Measurements from ENCODE around the gene WWOX. TPM values are rescaled to one million over a fixed set of nuclear protein-coding genes. Genes with fewer than 3 reads are reported as not detected.

WWOX gene
- total RNA-seq, 1 experiment from 2014 or later = 15.6 TPM

DNA sequence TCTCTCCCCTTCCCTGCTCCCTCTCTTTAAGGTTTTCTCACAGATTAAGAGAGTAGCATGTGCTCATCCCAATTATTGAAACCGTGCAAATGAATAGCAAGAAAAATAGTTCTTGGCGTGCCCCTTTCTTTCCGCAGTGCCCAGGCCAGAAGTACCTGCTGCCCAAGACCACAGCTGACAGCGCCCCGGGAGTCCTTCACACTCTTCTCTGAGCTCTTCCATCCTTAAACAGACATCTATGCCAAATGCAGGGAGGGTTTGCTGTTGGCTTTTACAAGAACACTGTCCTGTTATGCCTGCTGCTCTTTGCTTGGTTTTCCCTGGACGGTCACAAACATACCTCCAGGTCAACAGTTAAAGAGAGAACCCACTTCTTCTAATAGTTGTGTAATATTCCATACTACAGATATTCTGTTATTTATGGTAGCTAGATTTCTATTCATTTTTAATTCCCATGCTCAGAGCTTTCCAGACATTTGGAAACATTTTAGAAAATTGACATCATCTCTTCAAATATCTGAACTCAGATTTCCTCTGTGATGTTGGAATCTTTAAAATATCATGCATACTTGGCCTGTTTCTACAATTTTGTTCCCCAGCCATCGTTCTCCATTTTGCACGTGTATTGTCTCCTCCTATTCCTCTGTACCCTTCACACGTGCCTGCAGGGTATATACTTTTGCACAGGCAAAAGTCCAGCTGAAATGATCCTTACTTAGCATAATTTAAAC, 416.7 kb downstream of the WWOX start:
- Histone ChIP-seq H3K56ac (ENCODE audit: insufficient read length, low read depth, low read length) (no peak overlapping the region), H3K79me2 (ENCODE audit: insufficient read depth, low read length) (no peaks in the 10 kb centered on the region), H2BK20ac (ENCODE audit: low read depth, low read length, poor library complexity, severe bottlenecking) (no peak overlapping the region), H4K91ac (ENCODE audit: insufficient read length, low read depth, low read length) (no peak overlapping the region), H3K23me2 (ENCODE audit: insufficient read length, low read depth, low read length, poor library complexity, severe bottlenecking) (no peaks in the 10 kb centered on the region), H3K9ac (ENCODE audit: extremely low read depth, insufficient read length, low read length) (no peak overlapping the region), H3K4ac (ENCODE audit: low read depth, low read length) (no peak overlapping the region), H3K23ac (ENCODE audit: insufficient read length, low read depth, low read length) (no peak overlapping the region), H3K79me1 (ENCODE audit: insufficient read depth, low read depth, low read length, poor library complexity, severe bottlenecking) (no peaks in the 10 kb centered on the region), H4K8ac (replicated peaks; ENCODE audit: insufficient read length, low read depth, low read length) (no peak overlapping the region), H3T11ph (ENCODE audit: low read length) (no peak overlapping the region), H4K20me1 (ENCODE audit: control insufficient read depth, insufficient read depth, insufficient read length) (no peaks in the 10 kb centered on the region), H2BK5ac (ENCODE audit: insufficient read length, low read length) (no peak overlapping the region), H2BK12ac (ENCODE audit: insufficient read length, low read depth, low read length) (no peak overlapping the region), H3K9me3 (ENCODE audit: control insufficient read depth, low read depth, low read length) (no peaks in the 10 kb centered on the region), H2AK5ac (ENCODE audit: insufficient read length, low read length) (no peak overlapping the region), H3K18ac (ENCODE audit: insufficient read length, low read depth, low read length) (no peak overlapping the region), H4K5ac (ENCODE audit: insufficient read length, low read depth, low read length) (no peak overlapping the region), H3K4me1 (ENCODE audit: insufficient read depth, low read length) (no peaks in the 10 kb centered on the region), H3K27ac (ENCODE audit: insufficient read length, low read depth, low read length) (no peak overlapping the region), H3K4me2 (ENCODE audit: insufficient read depth, insufficient read length, low read length) (no peak overlapping the region), H2BK15ac (ENCODE audit: low read depth, low read length) (no peak overlapping the region), H3K14ac (ENCODE audit: insufficient read depth, low read length) (no peak overlapping the region), H2AFZ (ENCODE audit: low read length) (no peak overlapping the region), H3K27me3 (ENCODE audit: insufficient read depth, low read length) (no peaks in the 10 kb centered on the region), H2BK120ac (ENCODE audit: low read depth, low read length, poor library complexity, severe bottlenecking) (no peak overlapping the region)
- no peak for TF ChIP-seq CTCF (conservative IDR thresholded peaks at IDR 0.05)
- Mint-ChIP-seq H3K9me3 (no peaks in the 10 kb centered on the region), H3K27me3 (ENCODE audit: low read depth) (no peaks in the 10 kb centered on the region), H3K36me3 (ENCODE audit: insufficient read depth in 1 of 3, low read depth in 3 of 3) (no peaks in the 10 kb centered on the region), H3K4me1 (no peaks in the 10 kb centered on the region), H3K4me3 (no peak overlapping the region), H3K27ac (no peak overlapping the region)
- WGBS (ENCODE audit: extremely low coverage, insufficient read length, low lambda C conversion rate) = no CpG with 5 or more reads among the region's 9 CpGs
- DNase-seq = no peak
